ENCODE measurements around the gene ALG2. TPM values are rescaled to one million over a fixed set of nuclear protein-coding genes. Genes with fewer than 3 reads are reported as not detected.

ALG2 gene
- total RNA-seq, 2 donors from 2014 or later = 47.0 to 64.4 TPM

- TF ChIP-seq CTCF (IDR thresholded peaks at IDR 0.05) = no peak
- TF ChIP-seq POLR2A (IDR thresholded peaks at IDR 0.05) = no peak
- TF ChIP-seq POLR2AphosphoS5 (IDR thresholded peaks at IDR 0.05) = no peak
- no peak for DNase-seq (ENCODE audit: low spot score)
- Histone ChIP-seq H3K27ac (no peak overlapping the region), H3K9me3 (no peaks in the 10 kb centered on the region), H3K36me3 (no peaks in the 10 kb centered on the region), H3K4me1 (replicated peaks) (no peaks in the 10 kb centered on the region), H3K4me3 (no peak overlapping the region), H3K27me3 (replicated peaks; ENCODE audit: insufficient read depth) (no peaks in the 10 kb centered on the region)
- intact Hi-C loops (cut with DNase I) = loop anchor here (10.0 kb wide), 1 partner anchor 572 kb away; the partner anchor contains the start of gene NR4A3
- WGBS = 100% methylated on average over 2 of the region's 2 CpGs
Measured at GRCh38 chr9:99253134-99253533, 31.4 kb upstream of the ALG2 start.

DNA sequence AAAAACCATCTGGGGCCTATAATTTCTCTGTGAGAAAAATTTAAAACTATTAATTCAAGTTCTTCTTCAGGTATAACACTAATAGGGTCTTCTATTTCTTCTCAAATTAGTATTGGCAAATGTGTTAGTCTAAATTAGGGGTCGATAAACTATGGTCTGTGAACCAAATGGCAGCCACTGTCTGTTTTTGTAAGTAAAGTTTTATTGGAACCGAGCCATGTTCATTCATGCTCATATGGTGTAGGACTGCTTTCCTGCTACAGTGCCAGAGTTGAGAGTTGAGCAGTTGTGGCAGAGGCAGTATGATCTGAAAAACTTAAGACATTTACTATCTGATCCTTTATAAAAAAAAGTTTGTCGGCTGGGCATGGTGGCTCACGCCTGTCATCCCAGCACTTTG is 29.4 kb upstream of the ALG2 start:
- TF ChIP-seq CTCF (IDR thresholded peaks at IDR 0.05) (no peak), POLR2A (IDR thresholded peaks at IDR 0.05) (no peak), POLR2AphosphoS5 (IDR thresholded peaks at IDR 0.05) (no peak)
- DNase-seq (ENCODE audit: low spot score) = no peak
- Histone ChIP-seq H3K9me3 (no peaks in the 10 kb centered on the region), H3K27ac (no peak overlapping the region), H3K4me3 (no peak overlapping the region), H3K27me3 (replicated peaks; ENCODE audit: insufficient read depth) (no peaks in the 10 kb centered on the region), H3K36me3 (no peaks in the 10 kb centered on the region), H3K4me1 (replicated peaks) (no peaks in the 10 kb centered on the region)
- intact Hi-C loops (cut with DNase I) = loop anchor here (10.0 kb wide), 1 partner anchor 574 kb away; the partner anchor contains the start of gene NR4A3
- WGBS = 85% methylated on average over 4 of the region's 4 CpGs

DNA sequence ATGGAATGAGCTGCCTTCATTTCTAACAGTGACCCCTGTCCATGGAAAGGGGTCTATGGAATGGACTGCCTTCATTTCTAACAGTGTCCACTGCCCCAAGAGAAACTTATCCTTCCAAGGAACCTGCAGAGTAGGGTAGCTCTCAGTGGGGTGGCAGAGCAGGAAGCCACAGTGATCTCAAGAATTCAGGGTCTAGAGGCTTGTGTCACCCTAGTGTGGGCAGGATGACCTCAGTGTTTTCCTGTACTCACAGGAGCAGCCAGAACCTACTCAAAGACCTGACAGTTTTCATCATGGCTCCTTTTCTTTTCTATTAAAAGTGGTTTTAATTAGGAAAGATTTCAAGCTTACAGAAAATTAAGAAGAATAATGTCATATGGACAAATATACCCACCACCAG is 27.9 kb upstream of the ALG2 start:
- no peaks in the 10 kb centered on the region for H3K27me3 ChIP-seq (replicated peaks; ENCODE audit: insufficient read depth)
- TF ChIP-seq POLR2A (IDR thresholded peaks at IDR 0.05) (no peak), CTCF (IDR thresholded peaks at IDR 0.05) (no peak), POLR2AphosphoS5 (IDR thresholded peaks at IDR 0.05) (no peak)
- no peak overlapping the region for H3K4me3 ChIP-seq
- DNase-seq (ENCODE audit: low spot score) = no peak
- H3K9me3 ChIP-seq = no peaks in the 10 kb centered on the region
- no peaks in the 10 kb centered on the region for H3K36me3 ChIP-seq
- H3K4me1 ChIP-seq (replicated peaks) = no peaks in the 10 kb centered on the region
- intact Hi-C loops (cut with DNase I) = loop anchor here (10.0 kb wide), 1 partner anchor 575 kb away; the partner anchor contains the start of gene NR4A3
- no peak overlapping the region for H3K27ac ChIP-seq

GRCh38 chr9:99244344-99245260 is 22.9 kb upstream of the ALG2 start:
- intact Hi-C loops (cut with DNase I) = no loop called here
- H3K4me1 ChIP-seq (replicated peaks) = no peaks in the 10 kb centered on the region
- H3K36me3 ChIP-seq = no peaks in the 10 kb centered on the region
- H3K27me3 ChIP-seq (replicated peaks; ENCODE audit: insufficient read depth) = no peaks in the 10 kb centered on the region
- no peak for DNase-seq (ENCODE audit: low spot score)
- no peak overlapping the region for H3K4me3 ChIP-seq
- no peak for TF ChIP-seq POLR2AphosphoS5 (IDR thresholded peaks at IDR 0.05)
- TF ChIP-seq POLR2A (IDR thresholded peaks at IDR 0.05) = no peak
- no peak for TF ChIP-seq CTCF (IDR thresholded peaks at IDR 0.05)
- H3K9me3 ChIP-seq = no peaks in the 10 kb centered on the region
- H3K27ac ChIP-seq = no peak overlapping the region
- 85% methylated on average over 3 of the region's 3 CpGs for WGBS

DNA sequence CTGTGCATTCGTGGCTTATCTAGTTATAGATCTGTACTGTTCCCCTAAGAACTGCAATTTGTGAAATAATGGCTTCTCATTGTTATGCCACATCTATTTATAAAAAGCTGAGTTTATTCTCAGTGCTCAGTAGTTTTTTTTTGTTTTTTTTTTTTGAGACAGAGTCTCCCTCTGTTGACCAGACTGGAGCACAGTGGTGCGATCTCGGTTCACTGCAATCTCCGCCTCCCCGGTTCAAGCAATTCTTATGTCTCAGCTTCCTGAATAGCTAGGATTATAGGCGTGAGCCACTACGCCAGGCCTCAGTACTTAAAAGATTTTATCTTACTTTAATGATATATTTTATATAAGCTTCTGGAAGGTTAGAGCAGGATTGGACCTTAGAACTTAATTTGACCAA is 19.4 kb upstream of the ALG2 start:
- no peaks in the 10 kb centered on the region for H3K36me3 ChIP-seq
- H3K4me3 ChIP-seq = no peak overlapping the region
- no peak for DNase-seq (ENCODE audit: low spot score)
- no peaks in the 10 kb centered on the region for H3K27me3 ChIP-seq (replicated peaks; ENCODE audit: insufficient read depth)
- WGBS = 64% methylated on average over 7 of the region's 7 CpGs
- H3K9me3 ChIP-seq = no peaks in the 10 kb centered on the region
- no peaks in the 10 kb centered on the region for H3K4me1 ChIP-seq (replicated peaks)
- H3K27ac ChIP-seq = no peak overlapping the region
- TF ChIP-seq POLR2AphosphoS5 (IDR thresholded peaks at IDR 0.05) (no peak), POLR2A (IDR thresholded peaks at IDR 0.05) (no peak), CTCF (IDR thresholded peaks at IDR 0.05) (no peak)
- intact Hi-C loops (cut with DNase I) = no loop called here
